Stimulated activated CD4-positive, alpha-beta T cell treated with anti-CD3 and anti-CD28 coated beads, TNF-alpha, amount 100 ng/mL, for 48 hours (primary cell): ENCODE results near the gene CBLIF.
"Not testable (repeated sequence)": the region's sequence is repeated elsewhere in the genome, so short reads cannot be mapped to it uniquely, and the experiment has no call there.

Experiments
- DNase-seq, 3 donors: peaks; one replicate each; pipeline ENCODE4 v3.0.0-alpha.2; 2020; ENCODE audit warnings: low read depth in 3 of 3

CBLIF gene

GRCh38 chr11:59794417-59794816, 50.9 kb downstream of the CBLIF start:
- no peak for DNase-seq

GRCh38 chr11:59792507-59792906, 52.8 kb downstream of the CBLIF start:
- DNase-seq, result no peak

GRCh38 chr11:59791639-59792038, 53.7 kb downstream of the CBLIF start:
- DNase-seq, result no peak

GRCh38 chr11:59787816-59788215, 57.5 kb downstream of the CBLIF start:
- no peak for DNase-seq

- DNase-seq, result no peak
Measured at GRCh38 chr11:59787255-59787588, 58.1 kb downstream of the CBLIF start.

- no peak for DNase-seq
Measured at GRCh38 chr11:59785818-59786217, 59.5 kb downstream of the CBLIF start.

- DNase-seq, result not testable (repeated sequence)
Measured at GRCh38 chr11:59784441-59784840, 60.9 kb downstream of the CBLIF start.

- no peak for DNase-seq
Measured at GRCh38 chr11:59783632-59784090, 61.6 kb downstream of the CBLIF start.

GRCh38 chr11:59782080-59782479, 63.2 kb downstream of the CBLIF start:
- DNase-seq, result no peak

- no peak for DNase-seq
Measured at GRCh38 chr11:59779487-59779886, 65.8 kb downstream of the CBLIF start.
